HepG2 (cell line): ENCODE data around the gene PMM2. TPM values are rescaled to one million over a fixed set of nuclear protein-coding genes. Genes with fewer than 3 reads are reported as not detected.
A peak's percentile ranks its signal among the peaks of the same experiment; 100 is the strongest.

Source experiments
- GTF2F1 ChIP-seq: fragments of 150-350 bp; IDR thresholded peaks from 2 replicates; pipeline ENCODE4 v1.6.1; 2014; ENCODE audit warnings: low read length
- HES4 ChIP-seq: sonication (generic); formaldehyde crosslinking; IDR thresholded peaks from 2 replicates; pipeline ENCODE4 v1.9.0; 2021; ENCODE audit warnings: mild to moderate bottlenecking, missing genetic modification reagents, borderline replicate concordance
- MBD4 ChIP-seq: IDR thresholded peaks from 2 replicates; pipeline ENCODE4 v1.6.1; 2012; ENCODE audit warnings: low read length, inconsistent platforms, borderline replicate concordance
- MED1 ChIP-seq: sonication (generic); formaldehyde crosslinking; IDR thresholded peaks from 2 replicates; pipeline ENCODE4 v1.4.0; 2020; ENCODE audit warnings: missing genetic modification reagents
- NAIF1 ChIP-seq: sonication (generic); formaldehyde crosslinking; IDR thresholded peaks from 2 replicates; pipeline ENCODE4 v1.5.0; 2020; ENCODE audit warnings: mild to moderate bottlenecking, missing genetic modification reagents, borderline replicate concordance
- NFYB ChIP-seq: sonication (generic); formaldehyde crosslinking; IDR thresholded peaks from 2 replicates; pipeline ENCODE4 v1.4.0; 2020; ENCODE audit warnings: missing genetic modification reagents
- PAWR ChIP-seq: sonication (generic); formaldehyde crosslinking; IDR thresholded peaks from 2 replicates; pipeline ENCODE4 v1.4.0; 2020; ENCODE audit warnings: missing genetic modification reagents, mild to moderate bottlenecking, borderline replicate concordance
- RNF2 ChIP-seq: fragments of 450-650 bp; conservative IDR thresholded peaks from 2 replicates; pipeline ENCODE4 v1.6.1; 2016; ENCODE audit warnings: low read depth
- SNRNP70 ChIP-seq: fragments of 200-400 bp; formaldehyde crosslinking; IDR thresholded peaks from 2 replicates; pipeline ENCODE4 v1.6.1; 2017; ENCODE audit warnings: mild to moderate bottlenecking, low read depth, low read length, moderate library complexity
- ZFP62 ChIP-seq: sonication (generic); formaldehyde crosslinking; IDR thresholded peaks from 2 replicates; pipeline ENCODE4 v1.4.0; 2020; ENCODE audit warnings: missing genetic modification reagents
- ZNF124 ChIP-seq: sonication (generic); formaldehyde crosslinking; IDR thresholded peaks from 2 replicates; pipeline ENCODE4 v1.4.0; 2020; ENCODE audit warnings: missing genetic modification reagents
- ZNF292 ChIP-seq: sonication (generic); formaldehyde crosslinking; IDR thresholded peaks from 2 replicates; pipeline ENCODE4 v1.8.1; 2022; ENCODE audit warnings: mild to moderate bottlenecking, low read depth, missing genetic modification reagents, borderline replicate concordance
- ZNF446 ChIP-seq: sonication (generic); formaldehyde crosslinking; IDR thresholded peaks from 2 replicates; pipeline ENCODE4 v1.5.0; 2020; ENCODE audit warnings: mild to moderate bottlenecking, missing genetic modification reagents
- ZNF496 ChIP-seq: sonication (generic); formaldehyde crosslinking; IDR thresholded peaks from 2 replicates; pipeline ENCODE4 v1.8.1; 2023; ENCODE audit warnings: mild to moderate bottlenecking, moderate library complexity, missing genetic modification reagents; ENCODE audit not compliant: insufficient replicate concordance
- ZNF501 ChIP-seq: sonication (generic); formaldehyde crosslinking; IDR thresholded peaks from 2 replicates; pipeline ENCODE4 v1.5.1; 2020; ENCODE audit warnings: mild to moderate bottlenecking, moderate library complexity, missing genetic modification reagents
- ZNF672 ChIP-seq: sonication (generic); formaldehyde crosslinking; IDR thresholded peaks from 2 replicates; pipeline ENCODE4 v1.8.1; 2022; ENCODE audit warnings: missing genetic modification reagents
- ZNF792 ChIP-seq: IDR thresholded peaks from 2 replicates; pipeline ENCODE4 v1.6.1; 2016
- ZNF839 ChIP-seq: sonication (generic); formaldehyde crosslinking; IDR thresholded peaks from 2 replicates; pipeline ENCODE4 v1.4.0; 2020; ENCODE audit warnings: missing genetic modification reagents, mild to moderate bottlenecking, borderline replicate concordance
- polyA plus RNA-seq, 8 experiments: library from polyadenylated mRNA; depleted of rRNA in 3 of 8; stranded (reverse) in 7 of 8; unstranded in 1 of 8; fragments of >200 nt; fragmentation: Illumina TruSeq in 4 of 8; extraction: Trizol in 4 of 8; gene quantifications; 2 replicates each; pipeline versions ENCODE4 v1.2.1 to v1.2.3, GENCODE V29; 2011 to 2016; ENCODE audit warnings: low read depth in 4 of 8, missing spikeins in 1 of 8, mixed read lengths in 1 of 8; ENCODE audit not compliant: insufficient read depth in 1 of 8
- total RNA-seq, 5 experiments: library from RNA; depleted of rRNA; stranded (reverse); fragments of >200 nt; fragmentation: Illumina TruSeq; extraction: Trizol; gene quantifications; 2 replicates each; pipeline ENCODE4 v1.2.3, GENCODE V29; 2016; ENCODE audit warnings: low read depth in 1 of 5
- TF ChIP-seq, protein P1 (sequence below): sonication (generic); formaldehyde crosslinking; conservative IDR thresholded peaks from 2 replicates; pipeline ENCODE4 v1.4.0; 2020; ENCODE audit warnings: mild to moderate bottlenecking, missing genetic modification reagents, moderate library complexity
- TF ChIP-seq, protein P2 (sequence below): IDR thresholded peaks from 2 replicates; pipeline ENCODE4 v1.6.1; 2016; ENCODE audit warnings: mild to moderate bottlenecking, missing biosample characterization, missing genetic modification reagents
- TF ChIP-seq, protein P3 (sequence below): sonication (generic); formaldehyde crosslinking; IDR thresholded peaks from 2 replicates; pipeline ENCODE4 v1.5.0; 2020; ENCODE audit warnings: mild to moderate bottlenecking, low read depth, missing genetic modification reagents, borderline replicate concordance

The PMM2 gene
- total and polyA plus RNA-seq, 2 of the 13 experiments (the other 11 are each of a cell fraction or from before 2014, with no cell fraction given) = 52.2 to 93.7 TPM

DNA sequence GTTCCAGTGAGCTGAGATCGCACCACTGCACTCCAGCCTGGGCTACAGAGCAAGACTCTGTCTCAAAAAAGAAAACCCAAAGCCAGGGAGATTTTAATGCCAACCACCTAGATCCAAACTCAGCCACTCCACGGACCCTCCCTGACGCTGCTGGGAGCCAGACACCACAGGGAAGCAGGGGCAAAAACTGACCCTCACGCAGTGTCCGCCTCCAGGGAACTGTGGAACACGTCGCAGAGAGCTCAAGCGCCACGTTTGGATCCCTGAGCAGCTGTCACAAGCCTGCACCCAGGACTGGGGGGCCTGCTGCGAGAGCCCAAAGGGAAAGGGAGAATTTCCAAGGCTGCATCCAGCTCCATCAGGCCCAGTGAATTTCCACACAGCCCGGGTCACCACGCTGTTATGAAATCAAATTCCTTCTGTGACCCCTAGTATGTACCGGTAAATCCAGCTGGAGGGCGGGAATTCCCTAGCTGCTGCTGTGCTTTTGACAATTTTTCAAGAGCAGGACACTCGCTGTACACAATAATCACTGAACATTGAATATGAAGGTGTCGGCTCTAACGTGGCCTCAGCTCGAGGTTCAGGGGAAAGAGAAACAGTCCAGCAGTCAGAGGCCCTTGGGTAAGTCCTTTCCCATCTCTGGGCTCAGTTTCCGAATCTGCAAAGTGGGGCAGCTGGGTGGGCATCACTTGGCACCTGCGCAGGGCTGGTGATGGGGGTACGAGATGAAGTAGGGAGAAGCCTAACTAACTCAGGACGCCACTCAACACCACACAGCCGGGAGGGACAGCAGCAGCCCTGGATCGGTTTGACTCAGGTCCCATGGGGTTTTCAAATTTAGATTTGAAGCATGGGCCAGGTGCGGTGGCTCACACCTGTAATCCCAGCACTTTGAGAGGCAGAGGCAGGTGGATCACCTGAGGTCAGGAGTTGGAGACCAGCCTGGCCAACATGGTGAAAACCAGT lies 62.6 kb downstream of the PMM2 start (continued):
- TF ChIP-seq, protein P1, sequence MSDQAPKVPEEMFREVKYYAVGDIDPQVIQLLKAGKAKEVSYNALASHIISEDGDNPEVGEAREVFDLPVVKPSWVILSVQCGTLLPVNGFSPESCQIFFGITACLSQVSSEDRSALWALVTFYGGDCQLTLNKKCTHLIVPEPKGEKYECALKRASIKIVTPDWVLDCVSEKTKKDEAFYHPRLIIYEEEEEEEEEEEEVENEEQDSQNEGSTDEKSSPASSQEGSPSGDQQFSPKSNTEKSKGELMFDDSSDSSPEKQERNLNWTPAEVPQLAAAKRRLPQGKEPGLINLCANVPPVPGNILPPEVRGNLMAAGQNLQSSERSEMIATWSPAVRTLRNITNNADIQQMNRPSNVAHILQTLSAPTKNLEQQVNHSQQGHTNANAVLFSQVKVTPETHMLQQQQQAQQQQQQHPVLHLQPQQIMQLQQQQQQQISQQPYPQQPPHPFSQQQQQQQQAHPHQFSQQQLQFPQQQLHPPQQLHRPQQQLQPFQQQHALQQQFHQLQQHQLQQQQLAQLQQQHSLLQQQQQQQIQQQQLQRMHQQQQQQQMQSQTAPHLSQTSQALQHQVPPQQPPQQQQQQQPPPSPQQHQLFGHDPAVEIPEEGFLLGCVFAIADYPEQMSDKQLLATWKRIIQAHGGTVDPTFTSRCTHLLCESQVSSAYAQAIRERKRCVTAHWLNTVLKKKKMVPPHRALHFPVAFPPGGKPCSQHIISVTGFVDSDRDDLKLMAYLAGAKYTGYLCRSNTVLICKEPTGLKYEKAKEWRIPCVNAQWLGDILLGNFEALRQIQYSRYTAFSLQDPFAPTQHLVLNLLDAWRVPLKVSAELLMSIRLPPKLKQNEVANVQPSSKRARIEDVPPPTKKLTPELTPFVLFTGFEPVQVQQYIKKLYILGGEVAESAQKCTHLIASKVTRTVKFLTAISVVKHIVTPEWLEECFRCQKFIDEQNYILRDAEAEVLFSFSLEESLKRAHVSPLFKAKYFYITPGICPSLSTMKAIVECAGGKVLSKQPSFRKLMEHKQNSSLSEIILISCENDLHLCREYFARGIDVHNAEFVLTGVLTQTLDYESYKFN (CRISPR knock-in tag) = peak; percentile 87
- no peak for TF ChIP-seq MBD4
- TF ChIP-seq ZNF292 = peak; percentile 89; the same call in 1 of the 2 replicates
- TF ChIP-seq ZNF496 (CRISPR knock-in tag) = no peak
- TF ChIP-seq SNRNP70 = no peak
- no peak for TF ChIP-seq RNF2
- no peak for TF ChIP-seq GTF2F1
- peak; percentile 24; the same call in 1 of the 2 replicates for TF ChIP-seq NFYB (CRISPR knock-in tag)
- peak; percentile 81; the same call in 1 of the 2 replicates for TF ChIP-seq ZNF792 (CRISPR knock-in tag)
- no peak for TF ChIP-seq PAWR (CRISPR knock-in tag)
- no peak for TF ChIP-seq ZNF446 (CRISPR knock-in tag)
- no peak for TF ChIP-seq ZFP62 (CRISPR knock-in tag)
- no peak; the same call in 1 of the 2 replicates for TF ChIP-seq HES4 (CRISPR knock-in tag)
- TF ChIP-seq ZNF672 = no peak
- TF ChIP-seq ZNF501 (CRISPR knock-in tag) = peak; percentile 93
- peak; percentile 87; the same call in 1 of the 2 replicates for TF ChIP-seq ZNF124
- TF ChIP-seq, protein P2, sequence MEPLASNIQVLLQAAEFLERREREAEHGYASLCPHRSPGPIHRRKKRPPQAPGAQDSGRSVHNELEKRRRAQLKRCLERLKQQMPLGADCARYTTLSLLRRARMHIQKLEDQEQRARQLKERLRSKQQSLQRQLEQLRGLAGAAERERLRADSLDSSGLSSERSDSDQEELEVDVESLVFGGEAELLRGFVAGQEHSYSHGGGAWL (CRISPR knock-in tag) = no peak; the same call in 1 of the 2 replicates
- peak; percentile 94 for TF ChIP-seq MED1
- TF ChIP-seq, protein P3, sequence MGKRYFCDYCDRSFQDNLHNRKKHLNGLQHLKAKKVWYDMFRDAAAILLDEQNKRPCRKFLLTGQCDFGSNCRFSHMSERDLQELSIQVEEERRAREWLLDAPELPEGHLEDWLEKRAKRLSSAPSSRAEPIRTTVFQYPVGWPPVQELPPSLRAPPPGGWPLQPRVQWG (CRISPR knock-in tag) = no peak
- TF ChIP-seq ZNF839 (CRISPR knock-in tag) = no peak; the same call in 1 of the 2 replicates
- TF ChIP-seq NAIF1 = no peak
